GM21515 (cell line): Measurements from ENCODE around the gene DBN1.
A peak's percentile ranks its signal among the peaks of the same experiment; 100 is the strongest.

Source experiments
- ATAC-seq: cut with Tn5 transposase; IDR thresholded peaks from one replicate; pipeline ENCODE4 v1.9.1; 2021; ENCODE audit not compliant: unreplicated experiment

The DBN1 gene

DNA sequence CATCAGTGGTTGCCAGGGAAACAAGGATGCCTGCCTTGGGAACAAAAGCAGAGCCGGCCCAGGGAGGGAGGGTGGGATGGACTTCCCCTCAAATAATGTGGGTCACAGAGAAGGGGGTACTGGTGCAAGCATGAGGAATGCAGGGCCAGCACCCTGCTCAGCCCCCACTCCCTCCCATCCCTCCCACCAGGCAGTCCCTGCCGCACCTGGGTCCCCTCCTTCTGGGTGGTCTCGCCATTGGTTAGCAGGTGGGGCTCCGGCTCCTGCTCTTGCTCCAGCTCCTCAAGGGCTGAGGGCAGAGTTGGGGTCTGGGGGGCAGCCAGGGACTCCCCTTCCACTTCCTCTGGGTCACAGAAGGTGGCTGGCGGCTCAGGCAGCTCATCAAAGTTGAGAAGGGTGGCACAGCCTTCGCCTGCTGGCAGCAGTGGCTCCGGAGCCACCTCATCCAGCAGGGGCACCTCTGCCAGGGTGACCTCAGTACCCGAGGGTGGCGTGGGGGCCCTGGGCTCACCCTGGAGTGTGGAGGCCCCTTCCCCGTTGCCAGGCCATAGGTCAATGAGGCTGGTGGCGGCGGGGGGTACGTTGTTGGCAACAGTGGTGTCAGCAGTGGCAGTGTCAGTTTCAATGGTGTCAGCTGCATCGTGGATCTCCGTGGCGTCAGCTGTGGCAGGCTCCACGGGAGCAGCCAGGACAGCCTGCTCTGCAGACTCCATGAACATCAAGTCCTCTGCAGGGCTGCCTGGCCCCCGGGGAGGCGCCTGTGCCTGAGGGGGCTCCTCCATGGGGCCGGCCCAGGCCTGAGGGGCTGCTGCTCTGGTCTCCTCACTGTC lies 15.4 kb downstream of the DBN1 start:
- no peak for ATAC-seq

DNA sequence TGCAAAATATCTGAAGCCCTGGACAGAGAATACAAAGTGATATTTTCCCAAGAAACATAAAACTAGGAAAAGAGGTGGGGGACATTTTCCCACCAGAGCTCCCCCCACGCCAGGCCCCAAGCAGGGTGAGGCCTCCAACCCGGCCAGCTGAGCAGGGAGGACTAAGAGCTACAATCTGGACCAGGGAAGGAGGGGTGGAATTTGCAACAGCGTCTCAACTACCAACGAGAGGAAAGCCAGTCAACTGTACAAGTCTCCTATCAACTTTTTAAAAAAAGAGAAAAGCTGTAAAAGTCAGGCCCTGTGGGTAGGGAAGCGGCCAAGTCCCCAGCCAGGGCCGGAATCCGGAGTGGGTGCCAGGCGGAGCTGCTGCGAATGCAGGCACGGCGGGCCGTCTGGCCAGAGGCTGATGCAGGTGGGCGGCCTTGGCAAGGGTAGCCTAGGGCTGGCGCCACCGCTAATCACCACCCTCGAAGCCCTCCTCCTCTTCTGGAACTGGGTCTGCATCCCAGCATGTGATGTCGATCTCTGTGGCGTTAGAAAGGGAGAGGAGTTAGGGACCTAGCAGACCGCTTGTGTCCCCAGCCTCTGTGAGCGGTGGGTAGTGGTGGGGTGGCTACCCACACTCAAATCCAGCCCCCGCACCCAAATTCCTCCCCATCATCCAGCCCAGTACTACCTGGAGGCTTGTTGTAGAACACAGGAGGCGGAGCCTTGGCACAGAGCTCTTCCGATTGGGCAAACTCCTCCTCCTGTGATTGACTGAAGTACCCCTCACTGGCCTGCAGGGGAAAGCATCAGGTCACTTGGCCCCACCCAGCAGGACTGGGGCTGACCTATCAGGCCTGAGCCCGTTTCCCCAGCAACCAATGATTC lies 16.2 kb downstream of the DBN1 start:
- peak; percentile 38 for ATAC-seq

DNA sequence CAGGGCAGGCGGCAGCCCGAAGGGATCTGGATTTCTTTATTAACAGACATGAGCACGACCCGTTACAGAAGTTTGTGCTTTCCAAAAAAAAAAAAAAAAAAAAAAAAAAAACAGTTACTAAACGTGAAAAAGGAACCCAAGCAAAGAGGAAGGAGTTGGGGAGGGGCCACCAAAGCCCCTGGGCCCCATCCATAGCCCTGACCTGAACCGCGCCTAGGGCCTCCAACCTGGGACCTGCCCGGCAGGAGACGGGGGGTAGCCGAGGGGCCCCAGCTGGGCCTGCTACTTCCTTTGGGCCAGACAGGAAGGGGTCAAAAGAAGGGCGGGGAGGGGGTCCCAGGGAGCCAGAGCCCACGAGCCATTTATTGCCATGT lies 16.9 kb downstream of the DBN1 start:
- no peak for ATAC-seq

DNA sequence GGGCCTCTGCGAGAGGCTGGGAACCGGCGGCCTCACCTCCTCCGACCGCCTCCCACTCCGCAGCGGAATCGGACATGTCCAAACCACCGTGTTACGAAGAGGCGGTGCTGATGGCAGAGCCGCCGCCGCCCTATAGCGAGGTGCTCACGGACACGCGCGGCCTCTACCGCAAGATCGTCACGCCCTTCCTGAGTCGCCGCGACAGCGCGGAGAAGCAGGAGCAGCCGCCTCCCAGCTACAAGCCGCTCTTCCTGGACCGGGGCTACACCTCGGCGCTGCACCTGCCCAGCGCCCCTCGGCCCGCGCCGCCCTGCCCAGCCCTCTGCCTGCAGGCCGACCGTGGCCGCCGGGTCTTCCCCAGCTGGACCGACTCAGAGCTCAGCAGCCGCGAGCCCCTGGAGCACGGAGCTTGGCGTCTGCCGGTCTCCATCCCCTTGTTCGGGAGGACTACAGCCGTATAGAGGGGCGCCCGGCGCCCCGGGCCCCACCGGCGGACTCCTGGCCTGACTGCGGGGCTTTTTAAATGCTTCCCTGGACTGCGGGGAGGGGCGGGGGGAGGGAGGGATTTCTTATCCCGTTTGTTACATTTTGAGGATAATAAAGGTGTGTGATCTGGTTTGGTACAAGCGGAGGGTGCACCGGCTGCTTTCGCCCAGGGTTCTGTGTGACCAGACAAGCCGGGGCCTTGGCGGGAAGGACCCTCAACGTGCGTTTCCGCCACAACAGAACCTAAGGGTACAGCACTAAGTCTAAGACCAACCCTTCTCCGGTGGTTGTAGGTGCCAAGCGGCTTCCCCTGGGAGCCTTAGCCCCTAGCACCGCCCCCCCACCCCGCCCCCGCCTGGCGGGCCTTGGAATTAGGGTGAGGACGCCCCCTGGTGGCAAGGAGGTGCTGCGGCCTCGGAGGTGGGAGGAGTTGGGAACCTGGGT lies 17.5 kb downstream of the DBN1 start:
- peak; percentile 16 for ATAC-seq

DNA sequence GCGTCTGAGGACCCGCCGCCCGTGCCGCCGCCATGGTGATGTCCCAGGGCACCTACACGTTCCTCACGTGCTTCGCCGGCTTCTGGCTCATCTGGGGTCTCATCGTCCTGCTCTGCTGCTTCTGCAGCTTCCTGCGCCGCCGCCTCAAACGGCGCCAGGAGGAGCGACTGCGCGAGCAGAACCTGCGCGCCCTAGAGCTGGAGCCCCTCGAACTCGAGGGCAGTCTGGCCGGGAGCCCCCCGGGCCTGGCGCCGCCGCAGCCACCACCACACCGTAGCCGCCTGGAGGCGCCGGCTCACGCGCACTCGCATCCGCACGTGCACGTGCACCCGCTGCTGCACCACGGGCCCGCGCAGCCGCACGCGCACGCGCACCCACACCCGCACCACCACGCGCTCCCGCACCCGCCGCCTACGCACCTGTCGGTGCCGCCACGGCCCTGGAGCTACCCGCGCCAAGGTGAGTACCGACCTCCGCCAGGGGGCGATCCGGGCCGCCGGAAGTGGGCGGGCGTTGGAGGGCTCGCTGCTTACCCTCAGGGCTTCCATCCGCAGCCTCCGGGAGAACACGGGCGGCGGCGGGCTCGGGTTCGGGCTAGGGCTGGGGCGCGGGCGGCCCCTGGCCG lies 18.3 kb downstream of the DBN1 start:
- peak; percentile 45 for ATAC-seq

- peak; percentile 47 for ATAC-seq
Measured at GRCh38 chr5:177454397-177455035, 18.9 kb downstream of the DBN1 start.

DNA sequence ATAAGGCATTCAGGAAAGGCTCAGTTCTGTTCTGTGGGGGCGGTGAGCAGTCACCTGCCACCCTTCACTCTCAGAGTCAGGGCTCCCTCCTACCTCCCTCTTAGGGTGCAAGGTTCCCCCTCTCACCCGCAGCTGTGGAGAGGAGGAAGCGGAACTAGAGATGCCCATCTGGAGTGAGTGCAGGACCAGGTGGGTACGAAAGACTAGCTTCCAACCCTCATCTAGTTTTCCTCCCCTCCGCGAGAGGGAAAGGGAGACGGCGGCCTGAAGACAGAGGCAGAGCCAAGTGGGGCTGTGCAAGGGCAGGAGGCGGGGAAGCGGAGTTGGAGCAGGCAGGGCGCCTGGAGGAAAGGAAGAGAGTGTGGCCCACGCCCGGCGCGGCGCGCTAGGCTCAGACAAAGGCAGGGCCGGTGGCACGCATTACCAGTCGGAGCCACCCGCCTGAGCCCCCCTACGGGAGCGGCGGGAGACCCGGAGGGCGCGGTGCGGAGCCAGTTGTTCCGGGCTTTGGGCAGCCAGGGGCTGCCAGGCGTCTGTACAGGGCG lies 19.5 kb downstream of the DBN1 start:
- ATAC-seq, result peak; percentile 3

DNA sequence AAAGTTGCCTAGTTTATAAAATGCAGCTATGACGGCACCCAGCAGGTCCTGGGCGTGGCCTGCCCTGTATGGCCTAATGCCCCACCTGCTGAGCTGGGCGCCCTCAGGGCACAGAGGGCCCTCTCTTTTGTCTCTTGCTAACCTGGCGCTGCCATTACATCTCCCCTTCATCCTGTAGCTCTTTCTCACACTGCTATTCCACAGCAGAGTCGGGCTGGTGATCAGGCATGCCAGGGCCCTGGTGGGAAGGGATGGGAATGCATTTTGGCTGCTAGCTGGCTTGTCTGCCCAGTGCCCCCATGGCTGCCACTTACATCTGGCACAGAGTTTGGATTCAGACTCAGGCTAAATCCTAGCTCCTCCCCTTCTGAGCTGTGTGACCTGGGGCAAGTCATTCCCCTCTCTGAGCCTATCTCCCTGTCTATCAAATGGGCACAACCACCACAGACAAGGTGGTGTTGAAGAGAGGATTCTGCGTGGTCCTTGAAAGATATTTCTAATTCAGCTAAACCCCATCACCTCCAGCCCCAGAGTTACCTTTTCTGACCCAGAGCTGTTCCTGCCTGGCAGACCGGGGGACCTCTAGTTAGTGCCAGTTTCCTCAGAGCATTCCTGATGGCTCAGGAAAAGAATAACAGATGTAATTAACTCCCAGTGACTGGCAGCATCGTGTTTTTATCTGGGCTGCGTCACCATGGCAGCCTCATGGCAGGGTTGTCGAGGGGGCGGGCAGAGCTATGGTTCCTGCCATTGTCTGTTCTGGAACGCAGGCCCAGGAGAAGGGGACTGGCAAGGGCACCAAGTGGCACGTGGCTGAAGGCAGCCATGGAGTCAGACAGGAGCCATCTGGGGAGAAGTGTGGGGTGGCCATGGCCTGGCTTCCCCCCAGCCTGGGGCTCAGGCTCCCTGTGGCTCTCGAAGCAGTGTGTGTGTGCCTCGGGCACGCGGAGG lies 20.5 kb downstream of the DBN1 start:
- ATAC-seq, result no peak

GRCh38 chr5:177450667-177451424 lies 22.6 kb downstream of the DBN1 start:
- ATAC-seq, result no peak

GRCh38 chr5:177449140-177450061 lies 24.0 kb downstream of the DBN1 start:
- ATAC-seq, result no peak

GRCh38 chr5:177448244-177448950 lies 25.0 kb downstream of the DBN1 start:
- no peak for ATAC-seq

DNA sequence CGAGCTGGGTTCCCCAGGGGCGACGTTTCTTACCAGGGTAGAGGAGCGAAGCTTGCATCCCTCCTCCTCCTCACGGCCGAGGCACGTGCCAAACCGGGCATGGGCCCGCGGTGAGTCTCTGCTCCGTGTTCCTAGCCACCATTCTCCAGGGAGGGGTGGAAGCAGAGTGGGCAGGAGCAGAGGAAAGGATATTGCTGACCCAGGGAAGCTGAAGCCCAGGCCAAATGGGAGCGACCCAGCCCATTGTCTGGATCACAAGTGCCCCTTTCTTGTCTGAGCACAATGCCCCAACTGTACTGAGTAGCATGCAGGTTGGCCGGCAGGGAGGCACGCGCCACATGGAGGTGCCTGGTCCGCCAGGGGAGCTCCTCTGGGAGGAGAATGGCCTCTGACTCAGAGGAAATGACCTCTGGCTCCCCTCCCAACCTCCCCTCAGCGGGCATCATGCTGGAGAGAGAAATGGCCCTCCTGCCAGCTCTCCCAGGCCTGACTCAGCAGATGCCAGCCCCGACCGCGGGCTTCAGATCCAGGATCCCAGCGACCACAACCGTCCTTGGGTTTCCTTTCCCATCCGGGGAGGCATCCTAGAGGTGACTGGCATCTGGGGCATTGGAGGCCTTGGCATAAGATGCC lies 25.7 kb downstream of the DBN1 start:
- ATAC-seq, result no peak

DNA sequence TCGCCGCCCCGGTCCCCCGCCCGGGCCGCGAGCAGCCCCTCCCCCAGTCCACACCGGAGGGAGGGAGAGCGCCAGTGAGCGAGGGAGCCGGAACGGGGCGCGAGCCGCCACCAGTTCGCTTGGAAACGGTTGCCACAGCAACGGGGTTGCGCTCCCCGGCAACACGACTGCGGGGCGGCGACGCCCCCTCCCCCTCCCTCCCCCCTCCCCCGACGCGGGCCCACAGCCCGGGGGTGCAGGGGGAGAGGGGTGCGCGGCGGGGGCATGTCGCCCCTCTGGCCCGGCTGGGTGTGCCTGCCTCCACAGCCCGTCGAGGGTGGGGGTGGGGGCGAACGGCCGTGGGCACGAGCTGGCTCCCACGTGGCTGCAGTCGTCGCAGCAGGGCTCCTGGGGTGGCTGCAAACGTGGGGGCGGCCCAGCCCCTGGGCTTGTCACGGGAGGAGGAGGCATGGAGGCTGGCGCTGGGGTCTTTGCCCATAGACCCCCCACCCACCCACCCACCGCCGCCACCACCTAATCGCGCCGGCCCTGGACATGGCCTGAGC lies 26.3 kb downstream of the DBN1 start:
- ATAC-seq, result peak; percentile 24

DNA sequence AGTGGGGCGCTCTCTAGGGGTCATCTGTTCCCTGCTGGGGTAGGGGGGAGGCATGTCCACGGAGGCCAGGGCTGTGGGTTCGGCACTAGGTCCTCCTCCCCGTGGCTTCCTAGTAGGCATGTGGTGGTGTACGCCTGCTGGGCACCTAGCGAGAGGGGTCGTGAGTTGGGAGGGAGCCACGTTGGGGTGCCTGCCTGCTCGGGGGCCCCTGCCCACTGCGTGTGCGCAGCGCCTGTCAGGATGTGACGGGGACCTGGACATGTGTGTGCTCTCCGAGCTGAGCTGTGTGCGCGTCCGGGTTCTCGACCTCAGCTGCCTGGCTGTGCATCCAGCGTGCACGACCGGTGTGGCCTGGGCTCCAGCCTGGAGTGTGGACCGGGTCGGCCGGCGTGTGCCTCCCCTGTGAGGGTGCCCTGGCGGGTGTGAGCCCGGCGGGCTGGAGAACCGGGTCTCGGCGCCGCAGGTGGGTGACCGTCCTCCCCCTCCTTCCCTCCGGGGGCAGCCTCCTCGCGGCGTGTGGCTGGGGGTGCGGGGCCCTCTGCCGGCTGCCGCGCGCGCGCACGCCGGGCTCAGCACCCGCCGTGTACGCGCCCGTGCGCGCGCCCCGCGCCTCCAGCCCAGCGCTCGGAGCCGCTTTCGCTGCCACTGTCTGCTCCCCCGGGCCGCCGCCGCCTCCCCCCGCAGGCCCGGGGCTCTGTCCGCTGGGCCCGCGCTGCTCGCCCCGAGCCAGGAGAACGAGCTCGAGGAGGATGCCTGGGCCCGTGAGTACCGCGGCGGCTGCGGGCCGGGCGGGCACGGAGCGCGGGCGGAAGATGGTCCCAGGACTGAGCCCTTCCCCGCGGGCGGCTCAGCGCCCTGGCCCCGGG lies 27.0 kb downstream of the DBN1 start, which contains the start of gene PRR7:
PRR7 (plus strand) TSS at position 615 of the 866 bp plus-strand sequence. CDS start 8,254 bp downstream, outside the sequence.
- peak; percentile 54 for ATAC-seq

DNA sequence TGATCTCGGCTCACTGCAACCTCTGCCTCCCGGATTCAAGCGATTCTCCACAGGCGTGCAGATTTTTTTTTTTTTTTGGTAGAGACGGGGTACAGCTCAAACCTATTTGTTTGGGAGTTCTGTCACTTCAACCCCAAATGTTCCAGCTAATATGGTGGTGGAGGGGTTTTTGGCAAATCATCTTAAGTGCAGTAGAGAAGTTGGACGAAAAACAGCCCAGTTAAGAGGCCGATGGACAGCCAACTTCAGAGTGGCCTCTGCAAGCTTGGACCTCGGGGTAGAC lies 27.6 kb downstream of the DBN1 start:
- ATAC-seq, result no peak
